ENCODE results near the gene GHR. TPM values are rescaled to one million over a fixed set of nuclear protein-coding genes. Genes with fewer than 3 reads are reported as not detected.

The GHR gene
- total and polyA plus RNA-seq, 2 donors (not counting 3 experiments of a cell fraction or from before 2014, with no cell fraction given) = 0.27 to 0.28 TPM

GRCh38 chr5:42720251-42720650, 297.0 kb downstream of the GHR start:
- dilution Hi-C loops (cut with MboI; ENCODE audit: extremely low pct_ligation_motif_present, low sequenced_read_pairs) = no loop called here
- FAIRE-seq (no peak), DNase-seq (ENCODE audit: low read depth, low spot score) (no peak)
- no peak overlapping the region for H3K9ac ChIP-seq (replicated peaks; ENCODE audit: extremely low read depth, insufficient read depth, low read length)
- no peak overlapping the region for H2AFZ ChIP-seq (ENCODE audit: low read depth, low read length)
- H3K79me2 ChIP-seq (ENCODE audit: control insufficient read depth, insufficient read depth, low read length) = no peaks in the 10 kb centered on the region
- H3K27me3 ChIP-seq (ENCODE audit: control insufficient read depth in 2 of 2, insufficient read depth in 2 of 2, low read length in 2 of 2) = peaks cover 2% of the 10 kb centered on the region in 2 experiments
- ChIA-PET POLR2A (no interaction called here), CTCF (no interaction called here)
- no peaks in the 10 kb centered on the region for H3K9me1 ChIP-seq (replicated peaks; ENCODE audit: control insufficient read depth, extremely low read depth, insufficient read depth, low read length)
- intact Hi-C loops (cut with micrococcal nuclease) = no loop called here
- H4K20me1 ChIP-seq (replicated peaks; ENCODE audit: control insufficient read depth, extremely low read depth, insufficient read depth, low read length) = no peaks in the 10 kb centered on the region
- no peak overlapping the region for H3K4me2 ChIP-seq (ENCODE audit: insufficient read depth, low read length)
- BruUV-seq (replicated peaks) = no TSS peak
- no peaks in the 10 kb centered on the region for H3K4me1 ChIP-seq (ENCODE audit: control insufficient read depth, extremely low read depth, insufficient read depth, low read length)
- H3K36me3 ChIP-seq (ENCODE audit: control insufficient read depth in 2 of 2, extremely low read depth in 1 of 2, insufficient read depth in 2 of 2, low read length in 2 of 2) = no peaks in the 10 kb centered on the region
- no peak overlapping the region for H3K4me3 ChIP-seq (replicated peaks in 1 of 3; ENCODE audit: insufficient read depth in 1 of 3, low read depth in 1 of 3, low read length in 3 of 3)
- no peaks in the 10 kb centered on the region for H3K9me3 ChIP-seq (replicated peaks; ENCODE audit: control insufficient read depth, insufficient read depth, low read length)
- TF ChIP-seq JUN (IDR thresholded peaks at IDR 0.05; ENCODE audit: borderline replicate concordance, insufficient read depth, insufficient read length, low read depth) (no peak), EZH2 (IDR thresholded peaks at IDR 0.05; ENCODE audit: borderline replicate concordance, low read depth, low read length, severe bottlenecking) (no peak), MYC (IDR thresholded peaks at IDR 0.05; ENCODE audit: low read depth, low read length) (no peak), CTCF (IDR thresholded peaks at IDR 0.05; ENCODE audit: extremely low read depth in 1 of 2, insufficient read depth in 1 of 2, low read depth in 1 of 2, low read length in 2 of 2) (no peak), FOS (IDR thresholded peaks at IDR 0.05; ENCODE audit: borderline replicate concordance, insufficient read depth, low read length) (no peak), POLR2A (IDR thresholded peaks at IDR 0.05; ENCODE audit: low read depth, low read length) (no peak), POLR2AphosphoS5 (IDR thresholded peaks at IDR 0.05; ENCODE audit: insufficient read depth, low read depth, low read length) (no peak), MAX (IDR thresholded peaks at IDR 0.05; ENCODE audit: insufficient read depth, insufficient read length) (no peak), GATA2 (IDR thresholded peaks at IDR 0.05; ENCODE audit: insufficient read depth, insufficient read length, low read depth, low read length) (no peak)
- H3K27ac ChIP-seq (ENCODE audit: insufficient read depth, low read depth, low read length) = no peak overlapping the region
